ENCODE data around the gene GEMIN7. TPM values are rescaled to one million over a fixed set of nuclear protein-coding genes. Genes with fewer than 3 reads are reported as not detected.
A peak's percentile ranks its signal among the peaks of the same experiment; 100 is the strongest.

The GEMIN7 gene
- total and polyA plus RNA-seq, 2 of the 13 experiments (the other 11 are each of a cell fraction or from before 2014, with no cell fraction given): 24.1 to 30.6 TPM

GRCh38 chr19:45046355-45046754, 32.7 kb upstream of the GEMIN7 start (continued):
- TF ChIP-seq ZNF710 (CRISPR knock-in tag; IDR thresholded peaks at IDR 0.05; ENCODE audit: borderline replicate concordance) (0 out of 2 replicates have a peak, but pooled peaks have one; percentile 22), KDM4B (CRISPR knock-in tag; IDR thresholded peaks at IDR 0.05) (no peak), ZBTB39 (CRISPR knock-in tag; IDR thresholded peaks at IDR 0.05) (0 out of 2 replicates have a peak, but pooled peaks have one; percentile 11), HMGXB4 (CRISPR knock-in tag; IDR thresholded peaks at IDR 0.05; ENCODE audit: borderline replicate concordance in 1 of 2, low read depth in 1 of 2) (peak in 1 of 2 experiments; percentile 5; a peak in 1 of 4 replicates), ZC3H4 (CRISPR knock-in tag; IDR thresholded peaks at IDR 0.05; ENCODE audit: borderline replicate concordance) (no peak), SALL2 (CRISPR knock-in tag; IDR thresholded peaks at IDR 0.05) (no peak), ZBTB7A (CRISPR knock-in tag; IDR thresholded peaks at IDR 0.05) (no peak), ZNF296 (CRISPR knock-in tag; conservative IDR thresholded peaks at IDR 0.05) (0 out of 2 replicates have a peak, but pooled peaks have one; percentile 3)
